ENCODE measurements around the gene NNAT.

Gene NNAT

DNA sequence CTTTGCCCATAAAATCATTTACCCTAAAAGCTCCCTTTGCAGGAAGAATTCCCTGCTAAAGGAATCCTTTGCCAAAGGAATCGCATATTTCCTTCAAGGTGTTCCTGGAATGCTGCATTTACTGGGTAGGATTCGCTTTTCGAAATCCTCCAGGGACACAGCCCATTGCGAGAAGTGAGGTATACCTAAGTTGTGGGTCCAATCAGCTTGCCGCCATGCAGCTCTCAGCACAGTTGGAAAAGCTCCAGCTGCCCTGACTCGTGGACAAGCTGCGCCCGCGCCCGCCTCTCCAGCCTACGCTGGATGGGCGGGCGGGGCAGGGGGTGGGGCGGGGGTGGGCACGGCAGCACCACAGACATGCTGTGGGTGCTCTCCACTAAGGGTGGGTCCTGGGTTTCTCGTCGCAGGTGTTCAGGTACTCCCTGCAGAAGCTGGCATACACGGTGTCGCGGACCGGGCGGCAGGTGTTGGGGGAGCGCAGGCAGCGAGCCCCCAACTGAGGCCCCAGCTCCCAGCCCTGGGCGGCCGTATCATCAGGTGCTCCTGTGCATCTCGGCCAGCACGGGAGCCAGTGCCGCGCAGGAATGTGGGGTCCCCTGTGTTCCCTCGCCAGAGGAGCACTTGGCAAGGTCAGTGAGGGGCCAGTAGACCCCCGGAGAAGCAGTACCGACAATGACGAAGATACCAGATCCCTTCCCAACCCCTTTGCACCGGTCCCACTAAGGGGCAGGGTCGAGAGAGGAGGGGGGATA, 1.4 kb downstream of the NNAT start:
- no peaks in the 10 kb centered on the region for H3K27me3 ChIP-seq (ENCODE audit: insufficient read depth, low read length)
- no peak overlapping the region for H3K23ac ChIP-seq (ENCODE audit: low read length)
- peaks cover 8% of the 10 kb centered on the region for H3K79me1 ChIP-seq (ENCODE audit: low read length)
- peaks cover 39 to 51% of the 10 kb centered on the region in 2 experiments for H3K36me3 ChIP-seq (ENCODE audit: control insufficient read depth in 1 of 2, insufficient read depth in 2 of 2, low read length in 2 of 2)
- no peak overlapping the region for H3K14ac ChIP-seq (ENCODE audit: low read length)
- H3K27ac ChIP-seq (ENCODE audit: low read depth, low read length) = no peak overlapping the region
- H2AFZ ChIP-seq (ENCODE audit: insufficient read depth, low read length, poor library complexity) = no peak overlapping the region
- H3K4me2 ChIP-seq (ENCODE audit: low read length) = peak overlapping the region; percentile 18
- peak; percentile 31 to 66 for DNase-seq
- H2BK120ac ChIP-seq (ENCODE audit: insufficient read depth, low read length, poor library complexity) = no peak overlapping the region
- H3K4me1 ChIP-seq (ENCODE audit: control insufficient read depth in 1 of 2, insufficient read depth in 2 of 2, low read length in 2 of 2) = peaks cover 36 to 55% of the 10 kb centered on the region in 2 experiments
- no peak overlapping the region for H4K8ac ChIP-seq (ENCODE audit: low read depth, low read length)
- no peak overlapping the region for H4K12ac ChIP-seq (ENCODE audit: low read depth, low read length)
- H3K79me2 ChIP-seq (ENCODE audit: control insufficient read depth, insufficient read depth, low read length, poor library complexity) = peaks cover 44% of the 10 kb centered on the region
- WGBS (ENCODE audit: extremely low coverage, insufficient coverage, insufficient read length) = no CpG with 5 or more reads among the region's 36 CpGs
- H2BK5ac ChIP-seq (ENCODE audit: low read depth, low read length, poor library complexity) = no peak overlapping the region
- H3K18ac ChIP-seq (ENCODE audit: low read length) = no peak overlapping the region
- H3K9me3 ChIP-seq (ENCODE audit: insufficient read depth, low read depth, low read length) = peaks cover 7% of the 10 kb centered on the region
- H2AK5ac ChIP-seq (ENCODE audit: low read length) = no peak overlapping the region
- no peak overlapping the region for H3K9ac ChIP-seq (ENCODE audit: low read length)
- peak overlapping the region; percentile 84 for H3K4ac ChIP-seq (ENCODE audit: low read depth, low read length)
- no peak overlapping the region for H4K91ac ChIP-seq (ENCODE audit: low read depth, low read length)
- H2BK12ac ChIP-seq (ENCODE audit: low read length) = no peak overlapping the region
- H3K4me3 ChIP-seq (ENCODE audit: low read depth, low read length) = no peak overlapping the region

DNA sequence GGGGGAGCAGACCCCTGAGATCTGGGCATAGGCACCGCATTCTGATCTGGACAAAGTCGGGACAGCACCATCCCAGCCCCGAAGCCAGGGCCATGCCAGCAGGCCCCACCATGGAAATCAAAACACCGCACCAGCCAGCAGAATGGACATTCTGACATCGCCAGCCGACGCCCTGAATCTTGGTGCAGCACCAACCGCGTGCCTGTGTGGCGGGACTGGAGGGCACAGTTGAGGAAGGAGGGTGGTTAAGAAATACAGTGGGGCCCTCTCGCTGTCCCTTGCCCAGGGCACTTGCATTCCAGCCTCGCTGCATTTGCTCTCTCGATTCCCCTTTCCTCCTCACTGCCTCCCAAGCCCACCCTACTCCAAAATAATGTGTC, 2.0 kb downstream of the NNAT start:
- H4K8ac ChIP-seq (ENCODE audit: low read depth, low read length) = no peak overlapping the region
- no peak overlapping the region for H4K12ac ChIP-seq (ENCODE audit: low read depth, low read length)
- no peak overlapping the region for H3K27ac ChIP-seq (ENCODE audit: low read depth, low read length)
- no peak overlapping the region for H2BK5ac ChIP-seq (ENCODE audit: low read depth, low read length, poor library complexity)
- H3K9ac ChIP-seq (ENCODE audit: low read length) = no peak overlapping the region
- peaks cover 32 to 51% of the 10 kb centered on the region in 2 experiments for H3K4me1 ChIP-seq (ENCODE audit: control insufficient read depth in 1 of 2, insufficient read depth in 2 of 2, low read length in 2 of 2)
- no peak overlapping the region for H3K18ac ChIP-seq (ENCODE audit: low read length)
- H3K23ac ChIP-seq (ENCODE audit: low read length) = no peak overlapping the region
- no peak overlapping the region for H2BK120ac ChIP-seq (ENCODE audit: insufficient read depth, low read length, poor library complexity)
- H3K79me2 ChIP-seq (ENCODE audit: control insufficient read depth, insufficient read depth, low read length, poor library complexity) = peaks cover 49% of the 10 kb centered on the region
- peak overlapping the region; percentile 84 for H3K4ac ChIP-seq (ENCODE audit: low read depth, low read length)
- peaks cover 7% of the 10 kb centered on the region for H3K9me3 ChIP-seq (ENCODE audit: insufficient read depth, low read depth, low read length)
- H4K91ac ChIP-seq (ENCODE audit: low read depth, low read length) = no peak overlapping the region
- H3K79me1 ChIP-seq (ENCODE audit: low read length) = peaks cover 11% of the 10 kb centered on the region
- no peak overlapping the region for H3K4me3 ChIP-seq (ENCODE audit: low read depth, low read length)
- H3K27me3 ChIP-seq (ENCODE audit: insufficient read depth, low read length) = no peaks in the 10 kb centered on the region
- WGBS (ENCODE audit: extremely low coverage, insufficient coverage, insufficient read length) = no CpG with 5 or more reads among the region's 13 CpGs
- no peak overlapping the region for H2AK5ac ChIP-seq (ENCODE audit: low read length)
- no peak for DNase-seq
- H2BK12ac ChIP-seq (ENCODE audit: low read length) = no peak overlapping the region
- H3K14ac ChIP-seq (ENCODE audit: low read length) = no peak overlapping the region
- H3K4me2 ChIP-seq (ENCODE audit: low read length) = no peak overlapping the region
- H3K36me3 ChIP-seq (ENCODE audit: control insufficient read depth in 1 of 2, insufficient read depth in 2 of 2, low read length in 2 of 2) = peaks cover 39 to 46% of the 10 kb centered on the region in 2 experiments
- H2AFZ ChIP-seq (ENCODE audit: insufficient read depth, low read length, poor library complexity) = no peak overlapping the region

DNA sequence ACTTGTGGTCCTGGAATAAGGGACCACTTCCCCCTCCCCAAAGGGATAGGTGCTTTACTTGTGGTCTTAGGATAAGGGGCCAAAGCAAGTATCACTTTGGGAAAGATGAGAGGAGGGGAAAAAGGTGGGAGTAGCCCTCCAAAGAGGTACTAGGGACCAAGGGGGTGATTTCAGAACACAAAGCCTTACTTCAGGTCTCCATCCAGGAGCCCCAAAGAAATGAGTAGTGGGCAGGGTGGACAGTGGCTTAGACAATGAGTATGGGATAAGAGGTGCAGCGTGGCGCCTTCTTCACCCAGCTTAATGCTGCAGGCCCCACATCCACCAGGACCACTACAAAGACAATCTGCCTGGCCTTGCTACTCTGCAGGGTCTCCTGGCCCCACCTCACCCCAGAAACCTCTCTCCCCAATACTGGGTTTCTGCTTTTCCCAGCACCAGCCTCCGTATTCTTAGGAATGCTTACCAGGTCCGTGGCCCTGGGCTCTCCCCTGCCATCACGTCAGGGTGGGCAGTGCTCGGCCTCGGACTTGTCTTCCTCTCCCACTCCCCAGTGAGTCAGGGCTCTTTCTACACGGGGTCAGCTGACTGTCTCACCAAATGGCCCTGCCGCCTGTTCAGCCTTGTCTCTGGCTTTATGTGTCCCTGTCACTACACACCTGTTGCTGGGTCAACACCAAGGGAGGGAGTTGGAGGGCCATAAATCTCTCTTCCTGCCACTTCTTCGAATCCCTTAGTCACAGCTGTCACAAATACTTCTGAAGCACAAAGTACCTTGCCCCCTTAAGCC, 3.1 kb downstream of the NNAT start:
- no peak overlapping the region for H3K18ac ChIP-seq (ENCODE audit: low read length)
- H4K91ac ChIP-seq (ENCODE audit: low read depth, low read length) = no peak overlapping the region
- H3K4me2 ChIP-seq (ENCODE audit: low read length) = no peak overlapping the region
- H3K27me3 ChIP-seq (ENCODE audit: insufficient read depth, low read length) = no peaks in the 10 kb centered on the region
- H3K4ac ChIP-seq (ENCODE audit: low read depth, low read length) = peak overlapping the region; percentile 90
- H3K36me3 ChIP-seq (ENCODE audit: control insufficient read depth in 1 of 2, insufficient read depth in 2 of 2, low read length in 2 of 2) = peaks cover 31 to 38% of the 10 kb centered on the region in 2 experiments
- peaks cover 7% of the 10 kb centered on the region for H3K9me3 ChIP-seq (ENCODE audit: insufficient read depth, low read depth, low read length)
- no peak overlapping the region for H2BK5ac ChIP-seq (ENCODE audit: low read depth, low read length, poor library complexity)
- no CpG with 5 or more reads among the region's 10 CpGs for WGBS (ENCODE audit: extremely low coverage, insufficient coverage, insufficient read length)
- no peak overlapping the region for H3K9ac ChIP-seq (ENCODE audit: low read length)
- no peak overlapping the region for H2AFZ ChIP-seq (ENCODE audit: insufficient read depth, low read length, poor library complexity)
- H2BK12ac ChIP-seq (ENCODE audit: low read length) = no peak overlapping the region
- H3K79me2 ChIP-seq (ENCODE audit: control insufficient read depth, insufficient read depth, low read length, poor library complexity) = peaks cover 52% of the 10 kb centered on the region
- no peak overlapping the region for H3K4me3 ChIP-seq (ENCODE audit: low read depth, low read length)
- no peak overlapping the region for H3K14ac ChIP-seq (ENCODE audit: low read length)
- no peak overlapping the region for H4K12ac ChIP-seq (ENCODE audit: low read depth, low read length)
- peaks cover 16% of the 10 kb centered on the region for H3K79me1 ChIP-seq (ENCODE audit: low read length)
- no peak overlapping the region for H3K27ac ChIP-seq (ENCODE audit: low read depth, low read length)
- no peak overlapping the region for H2AK5ac ChIP-seq (ENCODE audit: low read length)
- peaks cover 29 to 45% of the 10 kb centered on the region in 2 experiments for H3K4me1 ChIP-seq (ENCODE audit: control insufficient read depth in 1 of 2, insufficient read depth in 2 of 2, low read length in 2 of 2)
- H2BK120ac ChIP-seq (ENCODE audit: insufficient read depth, low read length, poor library complexity) = no peak overlapping the region
- no peak overlapping the region for H4K8ac ChIP-seq (ENCODE audit: low read depth, low read length)
- DNase-seq = no peak
- H3K23ac ChIP-seq (ENCODE audit: low read length) = no peak overlapping the region

DNA sequence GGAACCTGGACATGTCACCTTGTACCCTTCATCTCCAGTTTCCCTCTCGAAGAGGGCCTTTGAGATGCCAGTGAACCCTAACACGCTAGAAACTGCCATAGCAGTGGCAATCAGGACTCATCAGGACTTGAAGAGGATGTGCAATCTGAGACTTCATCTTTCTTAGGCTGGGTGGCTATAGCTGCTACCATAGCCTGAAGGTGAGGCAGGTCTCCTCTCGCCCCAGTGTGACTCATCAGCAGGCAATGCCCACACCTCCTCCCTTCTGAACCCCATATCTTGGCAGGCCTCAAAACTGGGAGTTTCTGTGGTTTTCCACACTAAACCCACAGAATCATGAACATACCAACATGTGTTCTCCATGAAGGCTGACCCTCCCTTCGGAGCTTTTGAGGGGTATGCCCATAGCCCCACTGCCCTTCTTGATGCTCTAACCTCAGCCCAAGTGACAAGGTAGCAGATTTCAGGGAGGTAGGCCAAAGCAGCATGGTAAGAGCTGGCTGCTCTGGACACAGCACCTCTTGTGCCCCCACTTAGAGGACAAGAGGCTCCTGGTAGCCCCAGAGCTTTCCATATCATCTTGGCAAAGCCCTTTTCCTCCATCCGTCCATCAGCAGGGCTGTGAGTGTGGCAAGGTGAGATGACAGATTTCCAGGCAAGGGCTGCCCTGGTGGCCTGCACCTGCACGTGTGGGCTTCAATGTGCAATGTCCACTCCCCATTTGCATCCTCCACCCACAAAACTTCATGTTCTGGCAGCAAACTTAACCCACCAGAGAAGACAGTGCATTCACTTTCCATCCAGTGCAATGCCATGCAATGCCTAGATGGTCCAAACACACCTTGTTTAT, 4.0 kb downstream of the NNAT start:
- Histone ChIP-seq H3K4me1 (ENCODE audit: control insufficient read depth in 1 of 2, insufficient read depth in 2 of 2, low read length in 2 of 2) (peaks cover 25 to 38% of the 10 kb centered on the region in 2 experiments), H2BK5ac (ENCODE audit: low read depth, low read length, poor library complexity) (no peak overlapping the region), H2AK5ac (ENCODE audit: low read length) (no peak overlapping the region), H3K23ac (ENCODE audit: low read length) (no peak overlapping the region), H3K14ac (ENCODE audit: low read length) (no peak overlapping the region), H2BK12ac (ENCODE audit: low read length) (no peak overlapping the region), H3K79me1 (ENCODE audit: low read length) (peaks cover 16% of the 10 kb centered on the region), H4K8ac (ENCODE audit: low read depth, low read length) (no peak overlapping the region), H4K91ac (ENCODE audit: low read depth, low read length) (peak overlapping the region; percentile 10), H4K12ac (ENCODE audit: low read depth, low read length) (no peak overlapping the region), H3K27me3 (ENCODE audit: insufficient read depth, low read length) (no peaks in the 10 kb centered on the region), H3K36me3 (ENCODE audit: control insufficient read depth in 1 of 2, insufficient read depth in 2 of 2, low read length in 2 of 2) (peaks cover 26 to 33% of the 10 kb centered on the region in 2 experiments), H3K9ac (ENCODE audit: low read length) (no peak overlapping the region), H3K4me2 (ENCODE audit: low read length) (no peak overlapping the region), H3K18ac (ENCODE audit: low read length) (peak overlapping the region; percentile 42), H2BK120ac (ENCODE audit: insufficient read depth, low read length, poor library complexity) (no peak overlapping the region), H3K9me3 (ENCODE audit: insufficient read depth, low read depth, low read length) (peaks cover 7% of the 10 kb centered on the region), H3K27ac (ENCODE audit: low read depth, low read length) (no peak overlapping the region), H3K4me3 (ENCODE audit: low read depth, low read length) (no peak overlapping the region), H2AFZ (ENCODE audit: insufficient read depth, low read length, poor library complexity) (no peak overlapping the region), H3K79me2 (ENCODE audit: control insufficient read depth, insufficient read depth, low read length, poor library complexity) (peaks cover 48% of the 10 kb centered on the region), H3K4ac (ENCODE audit: low read depth, low read length) (peak overlapping the region; percentile 90)
- DNase-seq = no peak
- no CpG with 5 or more reads among the region's 6 CpGs for WGBS (ENCODE audit: extremely low coverage, insufficient coverage, insufficient read length)

All from trophoblast cell (in vitro differentiated cells and primary cell).